Testis (tissue), 2 donors: ENCODE measurements around the gene SELENOM.

Experiments used
- POLR2A ChIP-seq: fragments of 450-650 bp; IDR thresholded peaks from one replicate; pipeline ENCODE4 v1.6.1; 2017; ENCODE audit warnings: antibody characterized with exemption, mild to moderate bottlenecking, moderate library complexity
- TF ChIP-seq, protein P1 (sequence below), 3 experiments: fragments of 450-650 bp in 2 of 3; fragments of 200-600 bp in 1 of 3; sonication (generic) in 1 of 3; IDR thresholded peaks; one replicate each; pipeline ENCODE4 v1.5.1; 2016 to 2019; ENCODE audit warnings: antibody characterized with exemption in 3 of 3, mild to moderate bottlenecking in 2 of 3, moderate library complexity in 1 of 3

DNA sequence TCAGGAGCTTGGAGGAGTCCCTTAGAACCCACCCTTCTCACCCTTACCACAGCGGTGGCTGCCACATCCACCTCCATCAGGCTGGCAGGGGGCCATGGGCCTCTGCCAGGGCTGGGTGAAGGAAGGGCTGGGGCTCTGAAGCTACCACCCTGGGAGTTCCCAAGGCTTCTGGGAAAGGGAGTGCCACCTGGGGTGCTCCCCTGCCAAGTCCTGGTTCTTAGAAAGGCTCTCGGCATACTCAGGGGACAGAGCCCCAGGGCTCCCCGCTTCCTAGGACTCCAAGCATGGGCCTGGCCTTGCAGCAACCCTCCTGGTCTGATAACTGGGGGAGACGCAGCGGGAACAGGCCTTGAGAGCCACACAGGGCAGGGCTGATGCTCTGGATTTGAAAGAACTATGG is 33.4 kb upstream of the SELENOM start:
- TF ChIP-seq POLR2A = no peak
- TF ChIP-seq, protein P1, sequence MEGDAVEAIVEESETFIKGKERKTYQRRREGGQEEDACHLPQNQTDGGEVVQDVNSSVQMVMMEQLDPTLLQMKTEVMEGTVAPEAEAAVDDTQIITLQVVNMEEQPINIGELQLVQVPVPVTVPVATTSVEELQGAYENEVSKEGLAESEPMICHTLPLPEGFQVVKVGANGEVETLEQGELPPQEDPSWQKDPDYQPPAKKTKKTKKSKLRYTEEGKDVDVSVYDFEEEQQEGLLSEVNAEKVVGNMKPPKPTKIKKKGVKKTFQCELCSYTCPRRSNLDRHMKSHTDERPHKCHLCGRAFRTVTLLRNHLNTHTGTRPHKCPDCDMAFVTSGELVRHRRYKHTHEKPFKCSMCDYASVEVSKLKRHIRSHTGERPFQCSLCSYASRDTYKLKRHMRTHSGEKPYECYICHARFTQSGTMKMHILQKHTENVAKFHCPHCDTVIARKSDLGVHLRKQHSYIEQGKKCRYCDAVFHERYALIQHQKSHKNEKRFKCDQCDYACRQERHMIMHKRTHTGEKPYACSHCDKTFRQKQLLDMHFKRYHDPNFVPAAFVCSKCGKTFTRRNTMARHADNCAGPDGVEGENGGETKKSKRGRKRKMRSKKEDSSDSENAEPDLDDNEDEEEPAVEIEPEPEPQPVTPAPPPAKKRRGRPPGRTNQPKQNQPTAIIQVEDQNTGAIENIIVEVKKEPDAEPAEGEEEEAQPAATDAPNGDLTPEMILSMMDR (IDR thresholded peaks at IDR 0.05) = no peak
